Activated CD4-positive, alpha-beta T cell treated with anti-CD3 and anti-CD28 coated beads for 36 hours (primary cell): ENCODE results near the gene MYOM3. TPM values are rescaled to one million over a fixed set of nuclear protein-coding genes. Genes with fewer than 3 reads are reported as not detected.

ENCODE experiments used
- ATAC-seq: fragments of 200-7000 bp; cut with Tn5 transposase; one replicate; pipeline ENCODE4 v1.10.0; 2021; ENCODE audit warnings: mild to moderate bottlenecking, moderate library complexity
- CTCF ChIA-PET: fragments of 350-600 bp; sonication (Branson Sonifier 250); formaldehyde crosslinking; loops from one replicate; lab custom pipeline; 2021; ENCODE audit warnings: antibody characterized with exemption; lab: Charles Lee
- POLR2A ChIA-PET: fragments of 350-600 bp; sonication (Branson Sonifier 250); formaldehyde crosslinking; loops from one replicate; lab custom pipeline; 2021; ENCODE audit warnings: antibody characterized with exemption, inconsistent platforms; lab: Charles Lee
- DNase-seq: peaks from one replicate; pipeline ENCODE4 v3.0.0-alpha.2; 2020
- H3K27ac Mint-ChIP-seq: one replicate; pipeline ENCODE4 v1.8.0; 2021; ENCODE audit warnings: mixed read lengths
- H3K27me3 Mint-ChIP-seq: one replicate; pipeline ENCODE4 v1.8.0; 2021; ENCODE audit warnings: mixed read lengths
- H3K36me3 Mint-ChIP-seq: one replicate; pipeline ENCODE4 v1.8.0; 2021; ENCODE audit warnings: low read depth, mixed read lengths
- H3K4me1 Mint-ChIP-seq: one replicate; pipeline ENCODE4 v1.8.0; 2021; ENCODE audit warnings: mixed read lengths
- H3K4me3 Mint-ChIP-seq: one replicate; pipeline ENCODE4 v1.8.0; 2021; ENCODE audit warnings: mild to moderate bottlenecking, moderate library complexity, mixed read lengths
- H3K9me3 Mint-ChIP-seq: one replicate; pipeline ENCODE4 v1.8.0; 2021; ENCODE audit warnings: low read depth, mixed read lengths
- intact Hi-C, 2 experiments: fragments of 100-400 bp; cut with DNase I in 1 of 2; cut with micrococcal nuclease in 1 of 2; formaldehyde crosslinking; loops; one replicate each; pipeline versions ENCODE4 v1.14.2 to v1.15.1; 2022 to 2024; cut with DNase I, micrococcal nuclease
- total RNA-seq, 2 experiments: library from RNA; stranded (reverse); gene quantifications; one replicate each; pipeline ENCODE4 v1.2.3, GENCODE V29; 2021

The MYOM3 gene
- total RNA-seq, 2 experiments from 2014 or later, result not detected

GRCh38 chr1:24111262-24111995 is 506 bp downstream of the MYOM3 start:
- CTCF ChIA-PET, result interaction anchor here (0.5 to 2.2 kb wide), 4 partner anchors 40 to 340 kb away, joined by 3 to 9 read pairs (median 4); no protein-coding TSS in a partner anchor
- Mint-ChIP-seq H3K9me3 (no peaks in the 10 kb centered on the region), H3K36me3 (no peaks in the 10 kb centered on the region), H3K4me1 (peaks cover 9% of the 10 kb centered on the region), H3K27ac (no peak overlapping the region), H3K27me3 (peaks cover 13% of the 10 kb centered on the region), H3K4me3 (no peak overlapping the region)
- POLR2A ChIA-PET, result no interaction called here
- intact Hi-C loops, result no loop called here
- ATAC-seq, result no peak
- no peak for DNase-seq

- no peak overlapping the region for H3K27ac Mint-ChIP-seq
- peaks cover 9% of the 10 kb centered on the region for H3K4me1 Mint-ChIP-seq
- ChIA-PET CTCF (interaction anchor here (2.2 kb wide), 1 partner anchor 39 kb away, joined by 9 read pairs; no protein-coding TSS in a partner anchor), POLR2A (no interaction called here)
- H3K4me3 Mint-ChIP-seq, result no peak overlapping the region
- H3K27me3 Mint-ChIP-seq, result peaks cover 11% of the 10 kb centered on the region
- ATAC-seq (no peak), DNase-seq (no peak)
- H3K9me3 Mint-ChIP-seq, result no peaks in the 10 kb centered on the region
- intact Hi-C loops, result no loop called here
- no peaks in the 10 kb centered on the region for H3K36me3 Mint-ChIP-seq
These were observed 1.2 kb downstream of the MYOM3 start for GRCh38 chr1:24110642-24111261.

- CTCF ChIA-PET, result no interaction called here
- POLR2A ChIA-PET, result no interaction called here
- H3K27ac Mint-ChIP-seq, result no peak overlapping the region
- intact Hi-C loops, result no loop called here
- H3K4me3 Mint-ChIP-seq, result no peak overlapping the region
- no peaks in the 10 kb centered on the region for H3K9me3 Mint-ChIP-seq
- peaks cover 9% of the 10 kb centered on the region for H3K4me1 Mint-ChIP-seq
- H3K36me3 Mint-ChIP-seq, result no peaks in the 10 kb centered on the region
- ATAC-seq (no peak), DNase-seq (no peak)
- peaks cover 11% of the 10 kb centered on the region for H3K27me3 Mint-ChIP-seq
These were observed 2.1 kb downstream of the MYOM3 start for GRCh38 chr1:24109686-24110475.

GRCh38 chr1:24109166-24109483 is 2.8 kb downstream of the MYOM3 start:
- ChIA-PET CTCF (no interaction called here), POLR2A (no interaction called here)
- H3K27ac Mint-ChIP-seq, result peak overlapping the region; percentile 31
- DNase-seq, result no peak
- no peaks in the 10 kb centered on the region for H3K36me3 Mint-ChIP-seq
- no peaks in the 10 kb centered on the region for H3K9me3 Mint-ChIP-seq
- intact Hi-C loops, result no loop called here
- H3K4me3 Mint-ChIP-seq, result no peak overlapping the region
- peaks cover 9% of the 10 kb centered on the region for H3K4me1 Mint-ChIP-seq
- peaks cover 11% of the 10 kb centered on the region for H3K27me3 Mint-ChIP-seq
- no peak for ATAC-seq

GRCh38 chr1:24108334-24109165 is 3.4 kb downstream of the MYOM3 start:
- ATAC-seq (peak; percentile 63), DNase-seq (peak; percentile 30)
- intact Hi-C loops, result no loop called here

GRCh38 chr1:24107462-24108138 is 4.3 kb downstream of the MYOM3 start:
- Mint-ChIP-seq H3K27me3 (peaks cover 5% of the 10 kb centered on the region), H3K4me3 (no peak overlapping the region), H3K27ac (no peak overlapping the region), H3K9me3 (no peaks in the 10 kb centered on the region), H3K36me3 (no peaks in the 10 kb centered on the region), H3K4me1 (peaks cover 7% of the 10 kb centered on the region)
- no peak for DNase-seq
- ATAC-seq, result no peak
- CTCF ChIA-PET, result no interaction called here
- intact Hi-C loops, result no loop called here
- POLR2A ChIA-PET, result no interaction called here

More at GRCh38 chr1:24108334-24109165, 3.4 kb downstream of the MYOM3 start:
- Mint-ChIP-seq H3K9me3 (no peaks in the 10 kb centered on the region), H3K4me3 (no peak overlapping the region), H3K27ac (peak overlapping the region; percentile 31), H3K4me1 (peaks cover 9% of the 10 kb centered on the region), H3K27me3 (peaks cover 8% of the 10 kb centered on the region), H3K36me3 (no peaks in the 10 kb centered on the region)
- ChIA-PET CTCF (no interaction called here), POLR2A (no interaction called here)

GRCh38 chr1:24105368-24106160 is 6.4 kb downstream of the MYOM3 start:
- Mint-ChIP-seq H3K4me1 (peaks cover 3% of the 10 kb centered on the region), H3K36me3 (no peaks in the 10 kb centered on the region), H3K4me3 (no peak overlapping the region), H3K9me3 (no peaks in the 10 kb centered on the region), H3K27me3 (no peaks in the 10 kb centered on the region), H3K27ac (no peak overlapping the region)
- ChIA-PET CTCF (interaction anchor here (0.6 kb wide), 2 partner anchors 50 to 138 kb away, joined by 3 read pairs; no protein-coding TSS in a partner anchor), POLR2A (no interaction called here)
- no peak for ATAC-seq
- DNase-seq, result no peak
- intact Hi-C loops, result no loop called here

GRCh38 chr1:24104854-24105253 is 7.1 kb downstream of the MYOM3 start:
- Mint-ChIP-seq H3K4me3 (no peak overlapping the region), H3K4me1 (peaks cover 3% of the 10 kb centered on the region), H3K27ac (no peak overlapping the region), H3K27me3 (no peaks in the 10 kb centered on the region), H3K9me3 (no peaks in the 10 kb centered on the region), H3K36me3 (no peaks in the 10 kb centered on the region)
- DNase-seq, result no peak
- ChIA-PET POLR2A (no interaction called here), CTCF (no interaction called here)
- intact Hi-C loops, result no loop called here
- ATAC-seq, result no peak

- intact Hi-C loops, result no loop called here
- Mint-ChIP-seq H3K27me3 (no peaks in the 10 kb centered on the region), H3K4me1 (peaks cover under 1% of the 10 kb centered on the region), H3K4me3 (no peak overlapping the region), H3K36me3 (no peaks in the 10 kb centered on the region), H3K9me3 (no peaks in the 10 kb centered on the region), H3K27ac (no peak overlapping the region)
- ATAC-seq, result no peak
- POLR2A ChIA-PET, result interaction anchor here (0.7 kb wide), 1 partner anchor 12 kb away, joined by 4 read pairs; no protein-coding TSS in a partner anchor
- CTCF ChIA-PET, result no interaction called here
- no peak for DNase-seq
These were observed 8.1 kb downstream of the MYOM3 start for GRCh38 chr1:24103879-24104278.

- H3K4me1 Mint-ChIP-seq, result no peaks in the 10 kb centered on the region
- no peaks in the 10 kb centered on the region for H3K36me3 Mint-ChIP-seq
- no peaks in the 10 kb centered on the region for H3K9me3 Mint-ChIP-seq
- H3K27ac Mint-ChIP-seq, result no peak overlapping the region
- ChIA-PET POLR2A (no interaction called here), CTCF (interaction anchor here (0.9 kb wide), 1 partner anchor 33 kb away, joined by 3 read pairs; no protein-coding TSS in a partner anchor)
- no peaks in the 10 kb centered on the region for H3K27me3 Mint-ChIP-seq
- DNase-seq (no peak), ATAC-seq (no peak)
- intact Hi-C loops, result no loop called here
- no peak overlapping the region for H3K4me3 Mint-ChIP-seq
These were observed 8.5 kb downstream of the MYOM3 start for GRCh38 chr1:24103408-24103807.
